GM06990 (cell line): Measurements from ENCODE around the gene SIM1.

Experiments
- DNase-seq: peaks from one replicate; pipeline ENCODE4 v3.0.0-alpha.2; 2011; ENCODE audit not compliant: insufficient read length; ENCODE audit errors: extremely low read depth
- H3K27me3 ChIP-seq: replicated peaks from 2 replicates; pipeline ENCODE4 v1.6.0; 2011; ENCODE audit warnings: low read length; ENCODE audit not compliant: control insufficient read depth, insufficient read depth
- H3K36me3 ChIP-seq: 2 replicates; pipeline ENCODE4 v1.5.1; 2011; ENCODE audit warnings: low read length; ENCODE audit not compliant: control insufficient read depth, insufficient read depth
- H3K4me3 ChIP-seq: replicated peaks from 2 replicates; pipeline ENCODE4 v1.5.1; 2011; ENCODE audit warnings: low read depth, mild to moderate bottlenecking, control low read depth, low read length
- TF ChIP-seq, protein P1 (sequence below): IDR thresholded peaks from 2 replicates; pipeline ENCODE4 v1.5.1; 2011; ENCODE audit warnings: low read length, control low read depth, mild to moderate bottlenecking, inconsistent platforms; ENCODE audit not compliant: insufficient read depth, poor library complexity, severe bottlenecking

SIM1 gene

GRCh38 chr6:100503043-100503705 is 38.5 kb upstream of the SIM1 start:
- DNase-seq, result no peak
- no peak overlapping the region for H3K4me3 ChIP-seq
- TF ChIP-seq, protein P1, sequence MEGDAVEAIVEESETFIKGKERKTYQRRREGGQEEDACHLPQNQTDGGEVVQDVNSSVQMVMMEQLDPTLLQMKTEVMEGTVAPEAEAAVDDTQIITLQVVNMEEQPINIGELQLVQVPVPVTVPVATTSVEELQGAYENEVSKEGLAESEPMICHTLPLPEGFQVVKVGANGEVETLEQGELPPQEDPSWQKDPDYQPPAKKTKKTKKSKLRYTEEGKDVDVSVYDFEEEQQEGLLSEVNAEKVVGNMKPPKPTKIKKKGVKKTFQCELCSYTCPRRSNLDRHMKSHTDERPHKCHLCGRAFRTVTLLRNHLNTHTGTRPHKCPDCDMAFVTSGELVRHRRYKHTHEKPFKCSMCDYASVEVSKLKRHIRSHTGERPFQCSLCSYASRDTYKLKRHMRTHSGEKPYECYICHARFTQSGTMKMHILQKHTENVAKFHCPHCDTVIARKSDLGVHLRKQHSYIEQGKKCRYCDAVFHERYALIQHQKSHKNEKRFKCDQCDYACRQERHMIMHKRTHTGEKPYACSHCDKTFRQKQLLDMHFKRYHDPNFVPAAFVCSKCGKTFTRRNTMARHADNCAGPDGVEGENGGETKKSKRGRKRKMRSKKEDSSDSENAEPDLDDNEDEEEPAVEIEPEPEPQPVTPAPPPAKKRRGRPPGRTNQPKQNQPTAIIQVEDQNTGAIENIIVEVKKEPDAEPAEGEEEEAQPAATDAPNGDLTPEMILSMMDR, result no peak
- H3K27me3 ChIP-seq, result no peaks in the 10 kb centered on the region
- H3K36me3 ChIP-seq, result no peaks in the 10 kb centered on the region

- no peaks in the 10 kb centered on the region for H3K27me3 ChIP-seq
- no peak overlapping the region for H3K4me3 ChIP-seq
- DNase-seq, result no peak
- TF ChIP-seq, protein P1, result no peak
- H3K36me3 ChIP-seq, result no peaks in the 10 kb centered on the region
These were observed 28.6 kb upstream of the SIM1 start for GRCh38 chr6:100493206-100493888.

DNA sequence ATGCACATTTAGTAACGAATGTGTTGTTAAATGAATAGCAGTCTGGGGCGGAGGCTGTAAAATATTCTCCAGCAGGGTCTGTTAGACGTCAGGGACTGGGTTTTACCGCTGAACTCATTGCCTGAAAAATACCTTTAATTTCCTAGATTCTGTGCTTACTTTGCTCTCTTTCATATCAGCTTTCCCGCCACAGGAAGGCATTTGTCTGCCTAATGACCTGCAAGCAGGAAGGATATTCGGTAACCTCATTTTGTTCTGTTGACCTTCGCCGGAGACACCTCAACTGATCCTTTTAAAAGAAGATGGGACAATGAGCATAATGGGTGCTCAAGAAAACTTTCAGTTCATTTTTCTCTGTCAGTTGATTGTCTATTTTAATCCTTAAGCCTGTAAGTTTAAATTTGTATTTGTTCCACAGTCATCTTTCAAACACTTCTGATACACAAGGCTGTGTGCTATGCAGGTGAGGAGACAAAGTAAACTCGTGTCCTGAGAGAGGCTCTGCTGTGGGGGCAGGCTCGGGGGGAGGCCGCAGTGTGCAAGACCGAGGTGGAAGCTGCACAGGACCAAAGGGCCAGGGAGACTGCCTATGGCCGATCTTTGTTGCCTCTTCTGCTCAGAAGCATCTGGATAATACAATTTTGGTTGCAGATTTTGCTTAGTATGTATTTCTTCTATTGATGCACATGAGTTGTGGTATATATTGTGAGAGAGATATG is 27.4 kb upstream of the SIM1 start:
- H3K4me3 ChIP-seq, result no peak overlapping the region
- H3K27me3 ChIP-seq, result no peaks in the 10 kb centered on the region
- TF ChIP-seq, protein P1, result no peak
- no peaks in the 10 kb centered on the region for H3K36me3 ChIP-seq
- no peak for DNase-seq

DNA sequence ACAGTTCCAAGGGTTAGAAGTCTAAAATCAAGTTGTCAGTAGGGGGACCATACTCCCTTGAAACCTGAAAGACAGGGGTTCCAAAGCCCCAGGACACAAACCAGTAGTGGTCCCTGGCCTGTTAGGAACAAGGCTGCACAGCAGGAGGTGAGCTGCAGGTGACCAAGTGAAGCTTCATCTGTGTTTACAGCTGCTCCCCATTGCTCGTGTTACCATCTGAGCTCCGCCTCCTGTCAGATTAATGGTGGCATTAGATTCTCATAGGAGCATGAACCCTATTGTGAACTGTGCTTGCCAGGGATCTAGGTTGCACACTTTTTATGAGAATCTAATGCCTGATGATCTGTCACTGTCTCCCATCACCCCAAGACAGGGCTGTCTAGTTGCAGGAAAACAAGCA is 25.3 kb upstream of the SIM1 start:
- Histone ChIP-seq H3K4me3 (no peak overlapping the region), H3K27me3 (no peaks in the 10 kb centered on the region), H3K36me3 (no peaks in the 10 kb centered on the region)
- TF ChIP-seq, protein P1, result no peak
- no peak for DNase-seq

DNA sequence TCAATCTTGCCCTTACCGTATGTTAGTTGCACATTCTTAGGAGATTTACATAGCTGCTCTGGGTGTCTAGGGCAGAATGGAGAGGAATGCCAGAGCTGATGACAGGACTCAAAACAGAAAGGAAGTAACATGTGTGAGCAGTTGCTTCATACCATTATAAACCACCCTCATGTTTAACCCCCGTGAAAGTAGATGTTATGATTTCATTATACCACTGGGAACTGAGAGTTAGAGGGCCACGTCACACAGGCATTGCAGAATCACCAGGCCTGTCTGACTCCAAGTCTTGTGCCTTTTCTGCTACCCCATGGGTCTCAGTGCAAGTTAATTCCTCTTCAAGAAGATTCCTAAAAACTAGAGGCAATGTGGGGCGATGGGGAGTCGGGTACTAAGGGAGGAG is 23.5 kb upstream of the SIM1 start:
- no peak overlapping the region for H3K4me3 ChIP-seq
- H3K36me3 ChIP-seq, result no peaks in the 10 kb centered on the region
- TF ChIP-seq, protein P1, result no peak
- H3K27me3 ChIP-seq, result no peaks in the 10 kb centered on the region
- DNase-seq, result no peak
